IPS DF 6.9 (cell line): ENCODE results near the gene COPS3.

Source experiments
- DNase-seq: peaks from one replicate; pipeline ENCODE4 v3.0.0-alpha.2; 2013; ENCODE audit warnings: low read depth, low spot score
- H3K27ac ChIP-seq: one replicate; pipeline ENCODE4 v1.5.1; 2013; ENCODE audit warnings: low read length, control low read depth
- H3K27me3 ChIP-seq: 2 replicates; pipeline ENCODE4 v1.6.1; 2013; ENCODE audit warnings: mild to moderate bottlenecking, low read length; ENCODE audit not compliant: control insufficient read depth, insufficient read depth
- H3K36me3 ChIP-seq: 2 replicates; pipeline ENCODE4 v1.6.1; 2013; ENCODE audit warnings: low read length; ENCODE audit not compliant: control insufficient read depth, insufficient read depth
- H3K4me1 ChIP-seq: 2 replicates; pipeline ENCODE4 v1.6.1; 2013; ENCODE audit warnings: low read length; ENCODE audit not compliant: control insufficient read depth, insufficient read depth
- H3K4me3 ChIP-seq: 2 replicates; pipeline ENCODE4 v1.5.1; 2013; ENCODE audit warnings: mild to moderate bottlenecking, low read length
- H3K9me3 ChIP-seq: 2 replicates; pipeline ENCODE4 v1.6.1; 2013; ENCODE audit warnings: low read length, inconsistent platforms; ENCODE audit not compliant: control insufficient read depth, insufficient read depth
- WGBS: extraction: QIAGEN DNeasy Blood & Tissue Kit; methylation state at CpG from one replicate; pipeline ENCODE4 v1.1.7; 2013; ENCODE audit warnings: mixed read lengths, missing lambda C conversion rate; ENCODE audit not compliant: insufficient read length, insufficient coverage; 5-methylcytosine and 5-hydroxymethylcytosine counted together

Gene COPS3

DNA sequence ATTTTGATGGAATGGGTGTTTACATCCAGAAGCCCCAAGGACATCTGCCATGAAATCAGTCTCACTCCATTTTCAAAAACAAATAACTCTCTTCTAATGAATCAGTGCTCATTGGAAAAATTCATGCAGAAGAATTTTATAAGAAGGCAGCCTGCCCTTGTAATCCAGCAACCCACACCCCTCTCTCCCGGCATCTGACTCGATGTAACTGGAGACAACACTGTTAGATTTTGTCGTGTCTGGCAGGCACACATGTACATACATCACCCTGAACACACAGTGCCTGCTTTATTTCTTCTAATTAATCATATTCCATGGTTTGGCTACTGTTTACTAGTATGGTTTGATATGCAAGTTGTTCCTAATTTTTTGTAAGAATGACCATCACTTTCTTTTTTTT, 63.1 kb downstream of the COPS3 start:
- Histone ChIP-seq H3K27ac (no peak overlapping the region), H3K4me1 (no peaks in the 10 kb centered on the region), H3K27me3 (no peaks in the 10 kb centered on the region), H3K36me3 (peaks cover 36% of the 10 kb centered on the region), H3K4me3 (no peak overlapping the region), H3K9me3 (no peaks in the 10 kb centered on the region)
- no CpG with 5 or more reads among the region's 3 CpGs for WGBS
- DNase-seq, result no peak

GRCh38 chr17:17216776-17217175, 64.3 kb downstream of the COPS3 start:
- H3K4me1 ChIP-seq, result no peaks in the 10 kb centered on the region
- DNase-seq, result no peak
- WGBS, result no CpG with 5 or more reads among the region's 16 CpGs
- H3K27ac ChIP-seq, result no peak overlapping the region
- no peaks in the 10 kb centered on the region for H3K9me3 ChIP-seq
- no peaks in the 10 kb centered on the region for H3K27me3 ChIP-seq
- H3K4me3 ChIP-seq, result no peak overlapping the region
- peaks cover 32% of the 10 kb centered on the region for H3K36me3 ChIP-seq

- H3K27ac ChIP-seq, result no peak overlapping the region
- no peak overlapping the region; the same call in 1 of the 2 replicates for H3K4me3 ChIP-seq
- H3K36me3 ChIP-seq, result peaks cover 30% of the 10 kb centered on the region
- H3K9me3 ChIP-seq, result no peaks in the 10 kb centered on the region
- no peaks in the 10 kb centered on the region for H3K4me1 ChIP-seq
- no peaks in the 10 kb centered on the region for H3K27me3 ChIP-seq
- no peak for DNase-seq
- no CpG with 5 or more reads among the region's 17 CpGs for WGBS
Observed at GRCh38 chr17:17216236-17216635, 64.8 kb downstream of the COPS3 start.

GRCh38 chr17:17215575-17215974, 65.5 kb downstream of the COPS3 start:
- H3K27ac ChIP-seq, result no peak overlapping the region
- H3K4me3 ChIP-seq, result no peak overlapping the region
- no peaks in the 10 kb centered on the region for H3K27me3 ChIP-seq
- no peaks in the 10 kb centered on the region for H3K9me3 ChIP-seq
- peaks cover 30% of the 10 kb centered on the region for H3K36me3 ChIP-seq
- no CpG with 5 or more reads among the region's 8 CpGs for WGBS
- DNase-seq, result no peak
- H3K4me1 ChIP-seq, result no peaks in the 10 kb centered on the region

DNA sequence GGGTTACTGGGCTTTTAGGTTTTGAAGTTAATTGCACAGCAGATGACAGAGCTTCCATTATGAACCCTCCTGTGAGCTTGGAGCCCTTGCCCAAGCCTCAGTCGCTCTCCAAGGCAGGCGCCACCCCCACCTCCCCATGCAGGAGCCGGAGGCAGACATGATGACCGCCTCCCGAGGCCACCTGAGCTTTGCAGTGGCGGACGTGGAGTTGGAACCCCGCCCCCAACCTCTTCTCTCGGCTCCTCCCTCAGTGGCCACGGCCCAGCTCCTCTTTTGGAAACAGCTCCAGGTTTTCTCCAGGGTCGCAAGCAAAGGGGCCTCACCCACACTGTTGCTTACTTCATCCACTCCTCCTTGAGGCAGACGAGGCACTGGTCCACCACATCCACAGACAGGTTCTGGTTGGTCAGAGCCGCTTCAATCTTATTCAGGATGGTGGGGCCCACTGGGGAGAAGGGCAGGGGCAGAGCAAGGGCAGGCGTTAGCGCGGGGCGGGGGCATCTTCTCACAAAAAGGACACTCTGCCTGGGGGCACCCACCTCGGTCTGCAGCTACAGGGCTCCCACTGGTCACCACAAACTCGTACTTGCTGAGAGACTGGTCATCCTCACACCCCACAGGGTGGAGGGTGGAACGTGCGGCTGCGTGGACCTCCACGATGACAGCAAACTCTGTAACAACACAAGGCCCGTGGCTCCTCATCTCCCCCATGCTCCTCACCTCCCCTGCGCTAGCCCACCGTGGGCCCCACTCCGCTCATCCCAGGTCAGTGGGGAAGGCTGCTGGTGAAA, 66.2 kb downstream of the COPS3 start:
- WGBS, result no CpG with 5 or more reads among the region's 27 CpGs

GRCh38 chr17:17213775-17214174, 67.3 kb downstream of the COPS3 start:
- H3K9me3 ChIP-seq, result no peaks in the 10 kb centered on the region
- H3K4me1 ChIP-seq, result no peaks in the 10 kb centered on the region
- H3K27me3 ChIP-seq, result no peaks in the 10 kb centered on the region
- no CpG with 5 or more reads among the region's 10 CpGs for WGBS
- DNase-seq, result no peak
- no peak overlapping the region; the same call in 1 of the 2 replicates for H3K4me3 ChIP-seq
- peaks cover 26% of the 10 kb centered on the region for H3K36me3 ChIP-seq
- no peak overlapping the region for H3K27ac ChIP-seq

More for the DNA sequence above, 66.2 kb downstream of the COPS3 start:
- Histone ChIP-seq H3K27ac (no peak overlapping the region), H3K36me3 (peaks cover 30% of the 10 kb centered on the region), H3K4me1 (no peaks in the 10 kb centered on the region), H3K27me3 (no peaks in the 10 kb centered on the region), H3K4me3 (no peak overlapping the region), H3K9me3 (no peaks in the 10 kb centered on the region)
- no peak for DNase-seq

DNA sequence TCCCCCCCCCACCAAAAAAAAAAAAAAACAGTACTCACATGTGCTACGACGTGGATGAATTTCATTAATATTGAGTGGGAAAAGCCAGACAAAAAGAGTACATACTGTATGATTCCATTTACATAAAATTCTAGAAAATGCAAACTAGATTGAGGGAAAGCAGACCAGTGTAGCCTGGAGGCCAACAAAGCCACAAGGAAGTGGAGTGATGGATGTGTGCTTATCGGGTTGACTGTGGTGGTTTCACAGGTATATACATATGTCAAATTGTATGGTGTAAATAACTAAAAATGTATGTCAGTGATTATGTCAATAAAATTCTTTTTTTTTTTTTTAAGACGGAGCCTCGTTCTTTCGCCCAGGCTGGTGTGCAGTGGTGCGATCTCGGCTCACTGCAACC, 73.0 kb downstream of the COPS3 start:
- WGBS, result no CpG with 5 or more reads among the region's 8 CpGs
- H3K4me3 ChIP-seq, result no peak overlapping the region
- no peaks in the 10 kb centered on the region; the same call in 1 of the 2 replicates for H3K4me1 ChIP-seq
- H3K27ac ChIP-seq, result no peak overlapping the region
- no peaks in the 10 kb centered on the region for H3K27me3 ChIP-seq
- H3K36me3 ChIP-seq, result peaks cover 2% of the 10 kb centered on the region
- H3K9me3 ChIP-seq, result no peaks in the 10 kb centered on the region
- DNase-seq, result no peak

DNA sequence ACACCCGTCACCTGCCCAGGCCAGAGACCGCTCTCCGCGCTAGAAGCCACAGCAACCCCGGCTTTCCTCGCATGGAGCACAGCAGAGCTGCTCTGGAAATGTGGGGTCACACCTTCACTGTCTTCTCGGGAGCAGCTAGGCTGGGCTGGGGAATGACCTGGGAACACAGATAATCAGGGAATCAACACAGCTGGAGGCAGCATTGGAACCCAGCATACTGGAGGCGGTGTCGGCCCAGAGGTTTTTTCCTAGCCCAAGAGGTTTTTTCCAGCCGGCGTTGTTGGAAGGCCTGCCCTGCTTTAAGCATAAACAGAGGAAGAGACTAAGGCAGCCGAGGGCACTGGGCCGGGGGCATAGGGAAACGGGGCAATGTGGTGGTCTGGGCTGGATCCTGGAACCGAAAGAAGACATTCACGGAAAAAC, 74.1 kb downstream of the COPS3 start:
- Histone ChIP-seq H3K36me3 (peaks cover 2% of the 10 kb centered on the region; the same call in 1 of the 2 replicates), H3K4me1 (no peaks in the 10 kb centered on the region; the same call in 1 of the 2 replicates), H3K4me3 (no peak overlapping the region), H3K27ac (no peak overlapping the region), H3K9me3 (no peaks in the 10 kb centered on the region), H3K27me3 (no peaks in the 10 kb centered on the region)
- no peak for DNase-seq
- no CpG with 5 or more reads among the region's 16 CpGs for WGBS

DNA sequence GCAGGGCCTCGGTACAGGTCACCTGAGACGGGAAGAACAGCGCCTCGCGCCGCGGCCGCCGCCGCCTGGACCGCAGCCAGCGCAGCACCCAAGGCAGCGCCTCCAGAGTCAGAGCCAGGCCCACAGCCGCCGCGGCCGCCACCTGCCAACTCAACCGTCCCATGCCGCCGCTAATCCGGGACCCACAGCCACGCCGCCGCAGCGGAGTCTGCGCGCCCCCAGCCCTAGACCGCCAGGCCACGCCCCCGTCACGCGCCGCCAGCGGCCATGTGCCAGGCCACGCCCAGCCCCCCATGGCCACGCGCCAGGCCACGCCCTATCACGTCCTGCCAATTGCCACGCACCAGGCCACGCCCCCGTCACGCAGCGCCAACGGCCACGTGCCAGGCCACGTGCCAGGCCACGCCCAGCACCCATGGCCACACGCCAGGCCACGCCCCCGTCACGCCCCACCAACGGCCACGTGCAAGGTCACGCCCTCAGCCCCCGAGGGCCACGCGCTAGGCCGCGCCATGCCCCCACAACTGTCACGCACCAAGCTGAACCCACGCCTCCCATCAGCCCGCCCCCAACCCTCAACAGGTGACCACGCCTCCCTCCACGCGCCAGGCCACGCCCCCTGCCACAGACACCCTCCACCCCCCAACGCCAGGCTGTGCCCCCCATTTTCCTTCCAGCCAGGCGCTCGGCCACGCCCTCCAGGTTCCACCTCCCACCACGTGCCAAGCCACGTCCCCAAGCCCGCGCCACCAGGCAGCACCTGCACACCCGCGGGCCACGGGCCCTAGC, 74.7 kb downstream of the COPS3 start, which contains the start of gene PLD6:
Gene PLD6, minus strand, starts transcription at position 210 of the 789 bp plus-strand sequence. Its CDS starts 47 bp downstream, at position 163.
- peak within 1 kb of the TSS; percentile 19; the same call in 1 of the 2 replicates for H3K4me3 ChIP-seq
- peaks cover 2% of the 10 kb centered on the region; the same call in 1 of the 2 replicates for H3K36me3 ChIP-seq
- H3K4me1 ChIP-seq, result no peaks in the 10 kb centered on the region; the same call in 1 of the 2 replicates
- no peaks in the 10 kb centered on the region for H3K9me3 ChIP-seq
- WGBS, result no CpG with 5 or more reads among the region's 78 CpGs
- no peak for DNase-seq
- H3K27me3 ChIP-seq, result no peaks in the 10 kb centered on the region
- H3K27ac ChIP-seq, result no peak within 1 kb of the TSS

DNA sequence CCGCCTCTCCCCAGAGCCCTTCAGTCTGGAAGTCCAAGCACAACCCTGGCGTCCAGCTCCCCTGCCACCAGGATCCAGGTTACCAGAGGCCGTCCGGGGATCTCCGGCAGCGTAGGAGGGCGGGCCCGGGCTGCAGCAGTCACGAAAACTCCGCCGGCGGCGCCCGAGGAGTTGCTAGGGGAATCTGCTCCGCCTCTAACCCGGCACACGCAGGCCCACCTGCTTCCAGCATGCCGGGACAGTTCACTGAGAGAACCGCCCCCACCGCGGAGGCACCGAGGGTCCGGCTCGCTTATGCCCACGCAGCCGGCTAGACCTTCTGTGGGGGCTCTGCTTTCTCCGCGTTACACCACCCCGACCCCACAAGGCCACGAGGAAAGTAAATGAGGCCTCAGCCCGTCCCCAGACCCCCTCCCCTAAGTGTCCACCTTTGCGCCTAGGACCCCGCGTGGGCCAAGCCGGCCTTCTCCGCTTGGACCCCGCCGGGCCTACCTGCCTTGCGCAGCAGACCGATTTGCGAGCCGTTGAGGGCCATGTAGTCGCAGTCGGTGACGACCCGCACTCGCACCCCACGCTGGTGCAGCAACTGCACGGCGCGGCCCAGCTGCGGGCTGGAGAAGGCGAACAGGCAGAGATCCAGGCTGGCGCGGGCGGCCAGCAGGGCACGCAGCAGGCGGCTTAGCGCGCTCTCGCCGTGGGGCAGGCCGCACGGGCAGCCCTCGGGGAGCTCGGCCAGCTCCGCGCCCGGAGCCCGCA, 75.5 kb downstream of the COPS3 start:
- Histone ChIP-seq H3K9me3 (no peaks in the 10 kb centered on the region), H3K27me3 (no peaks in the 10 kb centered on the region), H3K36me3 (peaks cover 2% of the 10 kb centered on the region; the same call in 1 of the 2 replicates), H3K27ac (no peak overlapping the region), H3K4me1 (no peaks in the 10 kb centered on the region; the same call in 1 of the 2 replicates), H3K4me3 (peak overlapping the region; percentile 19; the same call in 1 of the 2 replicates)
- no peak for DNase-seq
- whole genome bisulfite sequencing, result no CpG with 5 or more reads among the region's 70 CpGs
